Activated T-cell treated with anti-CD3 and anti-CD28 coated beads, Interleukin-2, amount 50 U/mL, for 72 hours (primary cell): ENCODE results near the gene FAM98A. TPM values are rescaled to one million over a fixed set of nuclear protein-coding genes. Genes with fewer than 3 reads are reported as not detected.

Experiments used
- ATAC-seq, 2 donors: fragments of 150-1000 bp; cut with Tn5 transposase; replicated peaks in 1 of 2; 2 replicates each; pipeline ENCODE4 v1.10.0; 2021; ENCODE audit warnings: moderate library complexity in 2 of 2, mild to moderate bottlenecking in 1 of 2
- DNase-seq, 2 donors: peaks; one replicate each; pipeline ENCODE4 v3.0.0; 2021 to 2022; ENCODE audit warnings: mixed read lengths in 1 of 2
- H3K27ac Mint-ChIP-seq: one replicate; pipeline ENCODE4 v1.8.0; 2022; ENCODE audit warnings: mild to moderate bottlenecking, moderate library complexity, mixed read lengths
- H3K27me3 Mint-ChIP-seq: one replicate; pipeline ENCODE4 v1.8.0; 2022; ENCODE audit warnings: low read depth, mixed read lengths
- H3K36me3 Mint-ChIP-seq, 2 donors: one replicate each; pipeline ENCODE4 v1.8.0; 2022; ENCODE audit warnings: mixed read lengths in 2 of 2, mild to moderate bottlenecking in 1 of 2; ENCODE audit not compliant: insufficient read depth in 2 of 2
- H3K4me1 Mint-ChIP-seq: one replicate; pipeline ENCODE4 v1.8.0; 2022; ENCODE audit warnings: low read depth, mixed read lengths
- H3K4me3 Mint-ChIP-seq, 2 donors: one replicate each; pipeline ENCODE4 v1.8.0; 2022; ENCODE audit warnings: mild to moderate bottlenecking in 2 of 2, mixed read lengths in 2 of 2, moderate library complexity in 2 of 2
- H3K9me3 Mint-ChIP-seq, 2 donors: one replicate each; pipeline ENCODE4 v1.8.0; 2022; ENCODE audit warnings: mixed read lengths in 2 of 2
- total RNA-seq, 2 donors: library from RNA; stranded (reverse); gene quantifications; one replicate each; pipeline ENCODE4 v1.2.3, GENCODE V29; 2022

FAM98A gene
- total RNA-seq, 2 donors from 2014 or later = 20.7 to 21.6 TPM

DNA sequence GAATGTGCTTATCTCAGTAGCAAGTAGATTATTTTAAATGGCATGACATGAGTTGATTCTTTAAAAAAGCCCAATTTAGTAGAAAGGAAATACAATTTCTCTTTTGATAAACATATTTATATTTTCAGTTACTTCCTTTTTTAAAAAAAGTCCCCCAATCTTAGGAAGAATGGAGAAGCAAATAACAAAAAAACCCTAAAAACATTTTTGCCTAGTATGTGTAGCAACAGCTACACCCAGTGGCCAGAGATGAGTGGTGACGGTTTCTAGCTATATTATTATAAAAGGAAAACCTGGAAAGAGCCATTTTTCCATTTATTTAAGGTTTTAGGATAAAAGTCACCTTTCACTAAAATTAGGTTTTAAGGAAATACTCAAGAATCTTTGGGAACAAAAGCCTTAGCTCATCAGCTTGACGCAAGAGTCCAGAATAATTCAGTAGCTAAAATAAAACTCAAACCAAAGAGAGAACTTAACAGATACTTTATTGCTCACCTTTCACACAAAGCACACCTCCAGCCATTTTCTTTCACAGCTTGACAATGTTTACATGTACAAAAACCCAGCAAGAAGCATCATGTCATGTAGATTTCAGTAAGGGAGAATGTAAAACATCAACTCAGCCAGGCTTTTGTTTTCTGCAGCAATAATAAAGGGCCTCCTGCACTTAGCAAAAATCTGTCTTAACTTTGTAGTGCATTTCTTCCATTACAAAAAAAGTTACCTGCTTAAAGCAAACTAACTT lies 15.7 kb downstream of the FAM98A start:
- H3K4me1 Mint-ChIP-seq = peaks cover 11% of the 10 kb centered on the region
- H3K27ac Mint-ChIP-seq = no peak overlapping the region
- H3K4me3 Mint-ChIP-seq = no peak overlapping the region
- DNase-seq (peak; percentile 9 to 23), ATAC-seq (no peak)
- H3K27me3 Mint-ChIP-seq = no peaks in the 10 kb centered on the region
- no peaks in the 10 kb centered on the region for H3K9me3 Mint-ChIP-seq
- H3K36me3 Mint-ChIP-seq = peaks cover 5 to 11% of the 10 kb centered on the region in 2 donors

DNA sequence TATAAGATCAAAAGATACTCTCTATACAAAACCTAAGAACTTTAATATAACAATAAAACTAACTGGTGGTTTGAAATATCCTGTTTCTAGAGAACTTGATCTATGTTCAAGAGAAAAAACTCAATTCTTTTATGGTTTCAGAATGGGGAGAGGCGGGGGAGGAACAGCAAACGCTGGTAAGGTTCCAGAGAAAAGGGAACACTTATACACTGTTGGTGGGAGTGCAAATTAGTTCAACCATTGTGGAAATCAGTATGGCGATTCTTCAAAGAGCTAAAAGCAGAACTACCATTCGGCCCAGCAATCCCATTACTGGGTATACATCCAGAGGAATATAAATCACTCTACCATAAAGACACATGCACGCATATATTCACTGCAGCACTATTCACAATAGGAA lies 17.2 kb downstream of the FAM98A start:
- Mint-ChIP-seq H3K27me3 (no peaks in the 10 kb centered on the region), H3K4me3 (no peak overlapping the region), H3K27ac (peak overlapping the region; percentile 27), H3K36me3 (peaks cover 5 to 10% of the 10 kb centered on the region in 2 donors), H3K4me1 (peaks cover 11% of the 10 kb centered on the region), H3K9me3 (no peaks in the 10 kb centered on the region)
- ATAC-seq = no peak
- DNase-seq = no peak

GRCh38 chr2:33579227-33579626 lies 19.9 kb downstream of the FAM98A start:
- H3K36me3 Mint-ChIP-seq = peaks cover 2 to 3% of the 10 kb centered on the region in 2 donors
- H3K27me3 Mint-ChIP-seq = no peaks in the 10 kb centered on the region
- H3K27ac Mint-ChIP-seq = no peak overlapping the region
- H3K4me3 Mint-ChIP-seq = no peak overlapping the region
- no peaks in the 10 kb centered on the region for H3K9me3 Mint-ChIP-seq
- DNase-seq = no peak
- ATAC-seq = no peak
- peaks cover 11% of the 10 kb centered on the region for H3K4me1 Mint-ChIP-seq

GRCh38 chr2:33577668-33578067 lies 21.4 kb downstream of the FAM98A start:
- H3K27ac Mint-ChIP-seq = no peak overlapping the region
- H3K27me3 Mint-ChIP-seq = no peaks in the 10 kb centered on the region
- DNase-seq (no peak), ATAC-seq (no peak)
- peaks cover 11% of the 10 kb centered on the region for H3K4me1 Mint-ChIP-seq
- H3K4me3 Mint-ChIP-seq = no peak overlapping the region
- H3K9me3 Mint-ChIP-seq = no peaks in the 10 kb centered on the region
- H3K36me3 Mint-ChIP-seq = peaks cover 0 to 2% of the 10 kb centered on the region in 2 donors

DNA sequence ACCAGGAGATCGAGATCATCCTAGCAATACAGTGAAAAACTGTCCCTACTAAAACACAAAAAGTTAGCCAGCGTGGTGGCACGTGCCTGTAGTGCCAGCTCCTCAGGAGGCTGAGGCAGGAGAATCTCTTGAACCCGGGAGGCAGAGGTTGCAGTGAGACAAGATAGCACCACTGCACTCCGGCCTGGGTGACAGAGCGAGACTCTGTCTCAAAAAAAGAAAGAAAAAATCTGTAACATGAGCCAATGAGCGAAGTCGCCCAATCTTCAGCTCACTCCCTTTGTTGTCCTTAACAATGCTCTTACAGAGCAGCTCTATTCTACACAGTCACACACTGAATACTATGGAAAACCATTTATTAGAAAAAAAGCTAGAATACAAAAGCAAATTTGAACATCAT lies 22.0 kb downstream of the FAM98A start:
- Mint-ChIP-seq H3K27me3 (no peaks in the 10 kb centered on the region), H3K9me3 (no peaks in the 10 kb centered on the region), H3K4me3 (no peak overlapping the region), H3K27ac (no peak overlapping the region), H3K4me1 (peaks cover 7% of the 10 kb centered on the region), H3K36me3 (no peaks in the 10 kb centered on the region)
- DNase-seq = no peak
- ATAC-seq = no peak

- DNase-seq = no peak
- Mint-ChIP-seq H3K27ac (no peak overlapping the region), H3K9me3 (no peaks in the 10 kb centered on the region), H3K27me3 (no peaks in the 10 kb centered on the region), H3K4me1 (peaks cover 6% of the 10 kb centered on the region), H3K4me3 (no peak overlapping the region), H3K36me3 (no peaks in the 10 kb centered on the region)
- ATAC-seq = no peak
Observed at GRCh38 chr2:33573657-33574056, 25.4 kb downstream of the FAM98A start.

GRCh38 chr2:33570681-33571080 lies 28.4 kb downstream of the FAM98A start:
- no peaks in the 10 kb centered on the region for H3K9me3 Mint-ChIP-seq
- no peaks in the 10 kb centered on the region for H3K27me3 Mint-ChIP-seq
- H3K36me3 Mint-ChIP-seq = no peaks in the 10 kb centered on the region
- peaks cover 6% of the 10 kb centered on the region for H3K4me1 Mint-ChIP-seq
- H3K27ac Mint-ChIP-seq = no peak overlapping the region
- DNase-seq (no peak), ATAC-seq (no peak)
- H3K4me3 Mint-ChIP-seq = no peak overlapping the region

DNA sequence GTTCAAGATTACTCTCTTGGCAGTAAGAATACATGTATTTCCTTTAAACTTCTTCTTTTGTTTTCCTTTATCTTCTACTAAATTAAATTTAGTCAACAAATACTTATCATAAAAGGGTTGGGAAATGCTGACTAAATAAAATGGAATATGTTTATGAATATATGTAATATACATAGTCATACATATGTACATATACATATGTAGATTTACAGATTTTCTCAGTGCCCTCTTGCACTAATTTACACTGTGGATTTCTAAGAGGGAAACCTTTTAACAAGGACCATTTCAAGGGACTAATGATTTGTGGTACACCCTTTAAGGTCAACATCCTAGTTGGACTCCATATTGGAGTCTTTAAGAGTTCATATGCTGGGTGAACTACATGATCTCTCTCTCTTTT lies 37.2 kb downstream of the FAM98A start:
- H3K27ac Mint-ChIP-seq = no peak overlapping the region
- H3K36me3 Mint-ChIP-seq = peaks cover under 1 to 4% of the 10 kb centered on the region in 2 donors
- ATAC-seq = no peak
- no peak overlapping the region for H3K4me3 Mint-ChIP-seq
- H3K4me1 Mint-ChIP-seq = no peaks in the 10 kb centered on the region
- no peak for DNase-seq
- H3K27me3 Mint-ChIP-seq = no peaks in the 10 kb centered on the region
- H3K9me3 Mint-ChIP-seq = no peaks in the 10 kb centered on the region

GRCh38 chr2:33560017-33560416 lies 39.1 kb downstream of the FAM98A start:
- H3K36me3 Mint-ChIP-seq = peaks cover 1 to 4% of the 10 kb centered on the region in 2 donors
- H3K27me3 Mint-ChIP-seq = no peaks in the 10 kb centered on the region
- ATAC-seq (no peak), DNase-seq (no peak)
- no peak overlapping the region for H3K27ac Mint-ChIP-seq
- no peak overlapping the region for H3K4me3 Mint-ChIP-seq
- no peaks in the 10 kb centered on the region for H3K9me3 Mint-ChIP-seq
- peaks cover 1% of the 10 kb centered on the region for H3K4me1 Mint-ChIP-seq

DNA sequence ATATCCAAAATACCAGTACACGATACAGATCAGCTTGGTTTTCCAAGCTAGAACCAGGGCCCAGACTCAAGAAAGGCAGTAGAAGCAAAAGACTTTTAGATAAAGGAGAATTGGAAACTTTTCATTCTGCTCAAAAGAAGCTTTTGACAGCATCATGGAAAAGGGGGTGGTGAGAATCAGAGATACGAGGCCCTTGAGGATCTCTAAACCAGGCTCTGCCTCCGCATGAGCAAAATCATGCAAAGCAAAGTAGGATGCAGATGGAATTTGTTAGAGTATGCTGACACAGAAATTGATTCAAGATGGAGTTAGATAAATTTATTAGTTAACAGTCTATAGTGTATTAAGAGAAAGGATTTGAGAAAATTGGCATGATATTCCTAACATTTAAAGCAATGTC lies 39.8 kb downstream of the FAM98A start:
- H3K9me3 Mint-ChIP-seq = no peaks in the 10 kb centered on the region
- ATAC-seq = no peak
- DNase-seq = no peak
- peaks cover 6% of the 10 kb centered on the region for H3K4me1 Mint-ChIP-seq
- H3K27me3 Mint-ChIP-seq = no peaks in the 10 kb centered on the region
- no peak overlapping the region for H3K4me3 Mint-ChIP-seq
- H3K36me3 Mint-ChIP-seq = peaks cover 1 to 4% of the 10 kb centered on the region in 2 donors
- H3K27ac Mint-ChIP-seq = no peak overlapping the region

DNA sequence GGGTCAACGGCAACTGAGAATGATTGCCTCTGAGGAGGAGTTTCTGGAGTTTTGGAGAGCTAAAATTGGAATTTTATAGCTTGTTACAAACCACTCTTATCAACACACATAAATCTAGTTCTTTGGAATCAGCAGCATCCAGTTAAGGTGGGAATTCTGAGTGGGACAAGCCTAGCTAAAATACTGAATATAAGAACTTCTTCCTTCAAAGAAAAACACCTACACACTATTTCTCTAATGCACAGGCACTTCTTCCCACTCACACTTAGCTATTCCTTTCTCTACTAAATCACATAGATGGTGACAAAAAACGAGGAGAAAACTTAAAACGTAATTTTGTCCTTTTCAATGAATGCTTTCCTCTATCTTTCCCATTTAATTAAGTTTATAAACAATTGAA lies 43.4 kb downstream of the FAM98A start:
- H3K9me3 Mint-ChIP-seq = no peaks in the 10 kb centered on the region
- H3K27me3 Mint-ChIP-seq = no peaks in the 10 kb centered on the region
- peaks cover 1 to 2% of the 10 kb centered on the region in 2 donors for H3K36me3 Mint-ChIP-seq
- ATAC-seq (no peak), DNase-seq (no peak)
- no peak overlapping the region for H3K27ac Mint-ChIP-seq
- peaks cover 6% of the 10 kb centered on the region for H3K4me1 Mint-ChIP-seq
- H3K4me3 Mint-ChIP-seq = no peak overlapping the region

GRCh38 chr2:33552758-33553461 lies 46.2 kb downstream of the FAM98A start:
- Mint-ChIP-seq H3K4me3 (no peak overlapping the region), H3K9me3 (no peaks in the 10 kb centered on the region), H3K27me3 (no peaks in the 10 kb centered on the region), H3K36me3 (peaks cover 0 to 1% of the 10 kb centered on the region in 2 donors), H3K4me1 (peaks cover 6% of the 10 kb centered on the region), H3K27ac (no peak overlapping the region)
- no peak for ATAC-seq
- DNase-seq = no peak

- H3K4me3 Mint-ChIP-seq = no peak overlapping the region
- DNase-seq (no peak), ATAC-seq (no peak)
- H3K36me3 Mint-ChIP-seq = no peaks in the 10 kb centered on the region
- H3K27ac Mint-ChIP-seq = no peak overlapping the region
- no peaks in the 10 kb centered on the region for H3K9me3 Mint-ChIP-seq
- no peaks in the 10 kb centered on the region for H3K27me3 Mint-ChIP-seq
- H3K4me1 Mint-ChIP-seq = peaks cover 6% of the 10 kb centered on the region
Observed at GRCh38 chr2:33550206-33550605, 48.9 kb downstream of the FAM98A start.
